K562 (cell line): ENCODE data around the gene CCNK. TPM values are rescaled to one million over a fixed set of nuclear protein-coding genes. Genes with fewer than 3 reads are reported as not detected.

ENCODE experiments used
- ATAC-seq: fragments of 200-7000 bp; cut with Tn5 transposase; 3 replicates; pipeline ENCODE4 v1.9.1; 2020; ENCODE audit warnings: moderate library complexity
- BruUV-seq: library from RNA; stranded (reverse); fragments of 400-500 nt; replicated peaks from 2 replicates; lab custom pipeline; 2021; lab: Mats Ljungman, UMichigan
- CTCF ChIA-PET: fragments of 300-600 bp; formaldehyde crosslinking; extraction: SDS; loops from one replicate; lab custom pipeline; 2021; ENCODE audit warnings: low intra/inter-chr PET ratio; lab: Yijun Ruan, JAX
- POLR2A ChIA-PET: fragments of 300-600, 350-650 bp; sonication (Branson Sonifier 250); formaldehyde crosslinking; extraction: SDS; loops from one replicate; lab custom pipeline; 2021; ENCODE audit warnings: antibody characterized with exemption, inconsistent platforms; lab: Yijun Ruan, JAX
- DNase-seq, 4 experiments: peaks; one replicate each; pipeline versions ENCODE4 v3.0.0 to v3.0.0-alpha.2; 2011 to 2018; ENCODE audit warnings: low spot score in 3 of 4, mixed read lengths in 3 of 4; ENCODE audit errors: extremely low read depth in 1 of 4
- FAIRE-seq: peaks from 2 replicates; lab custom pipeline; 2011; peaks lifted over from hg19 to GRCh38; lab: Jason Lieb, UNC
- H2AFZ ChIP-seq: 2 replicates; pipeline ENCODE4 v1.6.0; 2011; ENCODE audit warnings: low read depth, low read length, control low read depth, inconsistent platforms
- H3K27ac ChIP-seq: fragments of 200-600 bp; 3 replicates; pipeline ENCODE4 v1.8.0; 2011; ENCODE audit warnings: low read depth, mild to moderate bottlenecking, control low read depth, inconsistent platforms, low read length, moderate library complexity, mixed read lengths; ENCODE audit errors: extremely low read depth
- H3K27me3 ChIP-seq, 2 experiments: fragments of 300-600 bp in 1 of 2; 2 replicates in 1 of 2; 3 replicates in 1 of 2; pipeline versions ENCODE4 v1.6.0 to v1.8.0; 2011; ENCODE audit warnings: inconsistent platforms in 2 of 2, low read length in 2 of 2, mild to moderate bottlenecking in 1 of 2, mixed read lengths in 1 of 2, moderate library complexity in 1 of 2; ENCODE audit not compliant: control insufficient read depth in 2 of 2, insufficient read depth in 2 of 2
- H3K36me3 ChIP-seq: fragments of 300-600 bp; 3 replicates; pipeline ENCODE4 v1.8.0; 2011; ENCODE audit warnings: mild to moderate bottlenecking, low read length, inconsistent platforms; ENCODE audit not compliant: control insufficient read depth, insufficient read depth
- H3K4me1 ChIP-seq, 2 experiments: fragments of 200-600 bp in 1 of 2; replicated peaks in 1 of 2; 2 replicates in 1 of 2; 3 replicates in 1 of 2; pipeline versions ENCODE4 v1.5.1 to v1.8.0; 2011; ENCODE audit warnings: inconsistent platforms in 2 of 2, low read length in 2 of 2, mild to moderate bottlenecking in 1 of 2, mixed read lengths in 1 of 2, moderate library complexity in 1 of 2; ENCODE audit not compliant: control insufficient read depth in 2 of 2, insufficient read depth in 2 of 2
- H3K4me2 ChIP-seq: 2 replicates; pipeline ENCODE4 v1.6.1; 2011; ENCODE audit warnings: low read length, control low read depth, inconsistent platforms, mixed read lengths; ENCODE audit not compliant: insufficient read depth
- H3K4me3 ChIP-seq: fragments of 200-600 bp; sonication (generic), shearing (Covaris generic); 2 replicates; pipeline ENCODE4 v1.5.1; 2016; ENCODE audit warnings: control low read depth, inconsistent platforms
- H3K79me2 ChIP-seq: fragments of 200-600 bp; 3 replicates; pipeline ENCODE4 v1.8.0; 2011; ENCODE audit warnings: low read length, inconsistent platforms; ENCODE audit not compliant: control insufficient read depth, insufficient read depth
- H3K9ac ChIP-seq, 2 experiments: 2 replicates each; pipeline versions ENCODE4 v1.6.0 to v1.6.1; 2011; ENCODE audit warnings: low read depth in 2 of 2, low read length in 2 of 2, control low read depth in 1 of 2, inconsistent platforms in 1 of 2, mild to moderate bottlenecking in 1 of 2, mixed read lengths in 1 of 2; ENCODE audit not compliant: insufficient read depth in 1 of 2
- H3K9me1 ChIP-seq: one replicate; pipeline ENCODE4 v1.6.0; 2011; ENCODE audit warnings: inconsistent platforms, mild to moderate bottlenecking, low read length, moderate library complexity; ENCODE audit not compliant: control insufficient read depth, insufficient read depth
- H3K9me3 ChIP-seq: replicated peaks from 2 replicates; pipeline ENCODE4 v1.5.1; 2011; ENCODE audit warnings: low read depth, low read length, inconsistent platforms; ENCODE audit not compliant: control insufficient read depth, insufficient read depth
- H4K20me1 ChIP-seq: replicated peaks from 2 replicates; pipeline ENCODE4 v1.6.1; 2011; ENCODE audit warnings: low read length, inconsistent platforms, mixed read lengths; ENCODE audit not compliant: control insufficient read depth, insufficient read depth
- BACH1 ChIP-seq: fragments of 200-800 bp; sonication (Bioruptor generic); IDR thresholded peaks from 2 replicates; pipeline ENCODE4 v1.6.1; 2016; ENCODE audit warnings: missing genetic modification characterization, missing compliant biosample characterization
- CHD2 ChIP-seq: IDR thresholded peaks from 2 replicates; pipeline ENCODE4 v1.6.1; 2011; ENCODE audit warnings: low read depth, low read length
- GABPB2 ChIP-seq: fragments of 250-450 bp; sonication (Bioruptor Pico); conservative IDR thresholded peaks from 2 replicates; pipeline ENCODE4 v1.5.1; 2021; ENCODE audit warnings: mild to moderate bottlenecking
- JUN ChIP-seq, 2 experiments: sonication (generic) in 1 of 2; formaldehyde crosslinking in 1 of 2; IDR thresholded peaks; 2 replicates each; pipeline versions ENCODE4 v1.6.1 to v1.8.0; 2012 to 2022; ENCODE audit warnings: borderline replicate concordance in 2 of 2, mild to moderate bottlenecking in 2 of 2, improper control_type of control experiment in 1 of 2, low read depth in 1 of 2, low read length in 1 of 2, missing genetic modification reagents in 1 of 2
- KLF1 ChIP-seq: fragments of 450-650 bp; IDR thresholded peaks from 2 replicates; pipeline ENCODE4 v1.6.1; 2016; ENCODE audit warnings: missing genetic modification characterization, missing compliant biosample characterization
- PTBP1 ChIP-seq: fragments of 200-400 bp; formaldehyde crosslinking; IDR thresholded peaks from 2 replicates; pipeline ENCODE4 v1.6.1; 2017; ENCODE audit warnings: low read depth, low read length
- RBM14 ChIP-seq: fragments of 200-400 bp; formaldehyde crosslinking; IDR thresholded peaks from 2 replicates; pipeline ENCODE4 v1.6.1; 2018; ENCODE audit warnings: low read depth, mild to moderate bottlenecking, low read length, moderate library complexity, borderline replicate concordance; ENCODE audit not compliant: insufficient read depth
- SIN3A ChIP-seq, 2 experiments: fragments of 150-350 bp in 1 of 2; IDR thresholded peaks; 2 replicates each; pipeline ENCODE4 v1.6.1; 2011 to 2016; ENCODE audit warnings: borderline replicate concordance in 2 of 2, low read depth in 2 of 2, low read length in 2 of 2, mild to moderate bottlenecking in 2 of 2, moderate library complexity in 2 of 2; ENCODE audit not compliant: control insufficient read depth in 1 of 2
- SMAD1 ChIP-seq: fragments of 150-350 bp; IDR thresholded peaks from 2 replicates; pipeline ENCODE4 v1.6.1; 2014; ENCODE audit warnings: low read length, low read depth; ENCODE audit not compliant: partially characterized antibody
- ZBTB11 ChIP-seq, 3 experiments: fragments of 200-800 bp in 1 of 3; fragments of 250-450 bp in 1 of 3; fragments of 450-650 bp in 1 of 3; sonication (Bioruptor Pico) in 1 of 3; sonication (Bioruptor generic) in 1 of 3; formaldehyde crosslinking in 1 of 3; IDR thresholded peaks; 2 replicates each; pipeline versions ENCODE4 v1.6.1 to v1.8.0; 2016 to 2022; ENCODE audit warnings: mild to moderate bottlenecking in 2 of 3, missing genetic modification characterization in 2 of 3, missing compliant biosample characterization in 1 of 3, moderate library complexity in 1 of 3
- ZMIZ1 ChIP-seq, 2 experiments: fragments of 150-350 bp in 1 of 2; IDR thresholded peaks; 2 replicates each; pipeline ENCODE4 v1.6.1; 2012 to 2016; ENCODE audit warnings: low read depth in 2 of 2, low read length in 2 of 2, mild to moderate bottlenecking in 1 of 2, moderate library complexity in 1 of 2
- ZNF445 ChIP-seq: fragments of 250-450 bp; sonication (Bioruptor Pico); IDR thresholded peaks from 2 replicates; pipeline ENCODE4 v1.4.0; 2020; ENCODE audit warnings: low read depth, mild to moderate bottlenecking, moderate library complexity
- ZNF655 ChIP-seq: fragments of 250-450 bp; sonication (Bioruptor Pico); IDR thresholded peaks from 2 replicates; pipeline ENCODE4 v1.5.0; 2021
- WGBS: fragments of 100-300 bp; shearing (Covaris generic); methylation state at CpG from one replicate; pipeline ENCODE4 v1.1.6; 2016; ENCODE audit warnings: low coverage, mixed read lengths; ENCODE audit not compliant: insufficient coverage; ENCODE audit errors: missing lambda C conversion rate; 5-methylcytosine and 5-hydroxymethylcytosine counted together
- in situ Hi-C: fragments of 300-500 bp; cut with MboI; formaldehyde crosslinking; loops from 4 replicates; pipeline ENCODE4 v1.15.0; 2018; ENCODE audit warnings: inconsistent platforms, mixed read lengths
- intact Hi-C: fragments of 100-400 bp; cut with micrococcal nuclease; formaldehyde crosslinking; loops from 2 replicates; pipeline ENCODE4 v1.14.2; 2022
- polyA plus RNA-seq, 8 experiments: library from polyadenylated mRNA; depleted of rRNA in 4 of 8; stranded (reverse) in 5 of 8; unstranded in 3 of 8; fragments of >200 nt; fragmentation: Nextera tagmentation in 2 of 8; fragmentation: Illumina TruSeq in 1 of 8; extraction: Ambion mirVana in 2 of 8; extraction: Trizol in 1 of 8; gene quantifications; 2 replicates each; pipeline versions ENCODE4 v1.2.1 to v1.2.3, GENCODE V29; 2011 to 2014; ENCODE audit warnings: inconsistent platforms in 1 of 8, missing spikeins in 1 of 8
- total RNA-seq, 7 experiments: library from RNA; depleted of rRNA in 6 of 7; stranded (reverse); fragments of >200 nt in 6 of 7; fragmentation: Illumina TruSeq in 2 of 7; extraction: Trizol in 2 of 7; gene quantifications; 2 replicates each; pipeline versions ENCODE4 v1.2.1 to v1.2.3, GENCODE V29; 2011 to 2021; ENCODE audit warnings: low replicate concordance in 1 of 7

CCNK gene
- total and polyA plus RNA-seq, 9 of the 15 experiments (the other 6 are each of a cell fraction or from before 2014, with no cell fraction given): 5.8 to 84.2 (median 16.4) TPM

GRCh38 chr14:99522025-99522401, 40.8 kb downstream of the CCNK start:
- intact Hi-C loops (no loop called here), in situ Hi-C loops (loop anchor here (10.0 kb wide), 1 partner anchor 363 kb away; no protein-coding TSS in a partner anchor)
- Histone ChIP-seq H3K36me3 (no peaks in the 10 kb centered on the region), H3K9ac (peak overlapping the region in 1 of 2 experiments; percentile 5; a peak in 1 of 4 replicates), H3K9me3 (no peaks in the 10 kb centered on the region), H3K9me1 (no peaks in the 10 kb centered on the region), H3K4me2 (no peak overlapping the region), H3K27me3 (no peaks in the 10 kb centered on the region), H2AFZ (no peak overlapping the region), H3K4me1 (peaks cover 11 to 58% of the 10 kb centered on the region in 2 experiments), H3K4me3 (no peak overlapping the region), H3K27ac (no peak overlapping the region), H3K79me2 (no peaks in the 10 kb centered on the region), H4K20me1 (0 out of 2 replicates have a peak, but pooled peaks cover 6% of the 10 kb centered on the region)
- no TSS peak for BruUV-seq
- 77% methylated on average over 10 of the region's 18 CpGs for WGBS
- POLR2A ChIA-PET: no interaction called here
- FAIRE-seq: no peak
- DNase-seq: no peak
- ATAC-seq: no peak
- CTCF ChIA-PET: no interaction called here
- TF ChIP-seq PTBP1: no peak
- TF ChIP-seq JUN (IDR thresholded peaks at IDR 0.05; ENCODE audit: borderline replicate concordance, low read depth, low read length): no peak
- TF ChIP-seq JUN (CRISPR knock-in tag; IDR thresholded peaks at IDR 0.05; ENCODE audit: borderline replicate concordance): no peak
- TF ChIP-seq KLF1: no peak
- no peak for TF ChIP-seq RBM14
- TF ChIP-seq ZNF445 (CRISPR knock-in tag): no peak
- no peak for TF ChIP-seq ZMIZ1 (IDR thresholded peaks at IDR 0.05; ENCODE audit: low read depth in 2 of 2, low read length in 2 of 2)
- no peak for TF ChIP-seq GABPB2
- TF ChIP-seq SIN3A (IDR thresholded peaks at IDR 0.05; ENCODE audit: borderline replicate concordance in 2 of 2, control insufficient read depth in 1 of 2, low read depth in 2 of 2, low read length in 2 of 2): no peak
- TF ChIP-seq BACH1: no peak
- TF ChIP-seq ZBTB11 (CRISPR knock-in tag; IDR thresholded peaks at IDR 0.05): no peak
- TF ChIP-seq CHD2: no peak
- TF ChIP-seq ZNF655 (CRISPR knock-in tag): no peak
- no peak for TF ChIP-seq SMAD1
